ENCODE data around the gene CCDC69. TPM values are rescaled to one million over a fixed set of nuclear protein-coding genes. Genes with fewer than 3 reads are reported as not detected.

Gene CCDC69, protein sequence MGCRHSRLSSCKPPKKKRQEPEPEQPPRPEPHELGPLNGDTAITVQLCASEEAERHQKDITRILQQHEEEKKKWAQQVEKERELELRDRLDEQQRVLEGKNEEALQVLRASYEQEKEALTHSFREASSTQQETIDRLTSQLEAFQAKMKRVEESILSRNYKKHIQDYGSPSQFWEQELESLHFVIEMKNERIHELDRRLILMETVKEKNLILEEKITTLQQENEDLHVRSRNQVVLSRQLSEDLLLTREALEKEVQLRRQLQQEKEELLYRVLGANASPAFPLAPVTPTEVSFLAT
- 100 to 1,000 TPM; 204 to 317 (median 256) TPM for total RNA-seq

DNA sequence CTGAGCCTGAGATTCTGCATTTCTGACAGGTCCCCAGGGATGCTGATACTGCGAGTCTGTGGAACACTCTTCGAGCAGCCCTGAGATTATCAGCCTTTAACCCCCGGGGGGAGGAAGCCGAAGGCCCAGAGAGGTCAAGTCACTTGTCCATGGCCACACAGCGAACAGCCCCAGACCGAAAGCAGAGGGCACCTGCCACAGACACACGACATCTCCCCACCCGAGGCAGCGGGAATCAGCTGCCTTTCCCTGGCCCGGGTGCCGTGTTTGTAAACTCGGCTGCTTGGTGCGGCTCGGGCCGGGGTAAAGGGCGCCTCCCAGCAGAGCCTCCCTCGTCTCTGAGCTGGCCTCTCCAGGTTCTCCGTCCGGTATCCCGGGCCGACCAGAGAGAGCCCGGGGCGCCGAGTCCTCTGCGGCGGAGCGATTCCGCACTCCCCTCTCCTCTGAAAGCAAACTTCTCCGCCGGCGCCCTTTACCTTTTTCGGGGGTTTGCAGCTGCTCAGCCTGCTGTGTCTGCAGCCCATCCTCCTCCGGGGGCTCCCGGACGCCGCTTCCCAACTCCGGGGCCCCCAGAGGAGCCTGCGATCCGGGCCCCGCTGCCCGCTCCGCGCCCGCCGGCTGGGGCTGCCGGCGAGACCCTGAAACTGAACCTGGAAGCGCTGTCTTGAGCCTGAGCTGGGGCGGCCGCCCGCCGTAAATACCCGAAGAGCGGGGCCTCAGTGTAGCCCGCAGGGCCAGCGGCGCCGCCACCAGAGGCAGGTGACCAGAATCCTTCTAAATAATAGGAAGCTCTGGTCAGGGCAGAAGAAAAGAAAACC, at the start of gene CCDC69:
Gene CCDC69 (minus strand): TSS at position 646 of the 818 bp plus-strand sequence. CDS start 122 bp downstream, at position 524.
- ATAC-seq: peak; percentile 87
- peak; percentile 72 for TF ChIP-seq POLR2AphosphoS5 (IDR thresholded peaks at IDR 0.05)
- peak; percentile 85 to 86 for TF ChIP-seq POLR2A (IDR thresholded peaks at IDR 0.05)
- no peak for TF ChIP-seq EP300 (IDR thresholded peaks at IDR 0.05)
- TF ChIP-seq, protein P1, sequence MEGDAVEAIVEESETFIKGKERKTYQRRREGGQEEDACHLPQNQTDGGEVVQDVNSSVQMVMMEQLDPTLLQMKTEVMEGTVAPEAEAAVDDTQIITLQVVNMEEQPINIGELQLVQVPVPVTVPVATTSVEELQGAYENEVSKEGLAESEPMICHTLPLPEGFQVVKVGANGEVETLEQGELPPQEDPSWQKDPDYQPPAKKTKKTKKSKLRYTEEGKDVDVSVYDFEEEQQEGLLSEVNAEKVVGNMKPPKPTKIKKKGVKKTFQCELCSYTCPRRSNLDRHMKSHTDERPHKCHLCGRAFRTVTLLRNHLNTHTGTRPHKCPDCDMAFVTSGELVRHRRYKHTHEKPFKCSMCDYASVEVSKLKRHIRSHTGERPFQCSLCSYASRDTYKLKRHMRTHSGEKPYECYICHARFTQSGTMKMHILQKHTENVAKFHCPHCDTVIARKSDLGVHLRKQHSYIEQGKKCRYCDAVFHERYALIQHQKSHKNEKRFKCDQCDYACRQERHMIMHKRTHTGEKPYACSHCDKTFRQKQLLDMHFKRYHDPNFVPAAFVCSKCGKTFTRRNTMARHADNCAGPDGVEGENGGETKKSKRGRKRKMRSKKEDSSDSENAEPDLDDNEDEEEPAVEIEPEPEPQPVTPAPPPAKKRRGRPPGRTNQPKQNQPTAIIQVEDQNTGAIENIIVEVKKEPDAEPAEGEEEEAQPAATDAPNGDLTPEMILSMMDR (IDR thresholded peaks at IDR 0.05): peak in 3 of 4 experiments; percentile 45 to 52 (median 51)
- no CpG with 5 or more reads among the region's 58 CpGs for WGBS, 2 donors (ENCODE audit: low coverage in 1 of 2)
- Histone ChIP-seq H3K27ac (peak within 1 kb of the TSS; percentile 69 to 94 (median 90)), H3K9me3 (no peaks in the 10 kb centered on the region), H3K4me3 (peak within 1 kb of the TSS; percentile 79 to 94), H3K4me1 (peaks cover 6 to 56% (median 26%) of the 10 kb centered on the region in 3 donors), H3K36me3 (no peaks in the 10 kb centered on the region), H3K27me3 (no peaks in the 10 kb centered on the region)

DNA sequence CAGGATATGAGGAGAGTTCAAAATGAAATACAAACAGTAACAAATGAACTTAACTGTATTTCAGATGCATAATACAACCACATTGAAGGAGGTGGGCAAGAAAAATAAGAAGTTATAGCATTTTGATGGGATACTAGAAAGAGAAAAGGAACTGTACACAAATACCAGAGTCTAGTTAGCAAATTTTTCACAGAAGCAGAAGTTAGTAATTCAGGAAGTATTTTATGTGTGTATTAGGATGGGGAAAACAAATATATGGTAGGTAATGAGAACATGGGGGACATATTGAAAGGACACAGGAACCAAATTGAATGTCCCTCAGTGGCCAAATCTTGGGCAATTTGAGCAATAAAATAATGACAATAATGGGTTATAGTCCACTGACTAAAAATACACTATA, 47.4 kb upstream of the CCDC69 start:
- no peak overlapping the region for H3K27ac ChIP-seq
- ATAC-seq: no peak
- no peaks in the 10 kb centered on the region for H3K9me3 ChIP-seq
- no peaks in the 10 kb centered on the region for H3K4me1 ChIP-seq
- no peaks in the 10 kb centered on the region for H3K27me3 ChIP-seq
- TF ChIP-seq POLR2A (IDR thresholded peaks at IDR 0.05) (no peak), EP300 (IDR thresholded peaks at IDR 0.05) (no peak), POLR2AphosphoS5 (IDR thresholded peaks at IDR 0.05) (no peak)
- TF ChIP-seq, protein P1 (IDR thresholded peaks at IDR 0.05): no peak
- no peak overlapping the region for H3K4me3 ChIP-seq
- H3K36me3 ChIP-seq: peaks cover 5 to 43% of the 10 kb centered on the region in 2 donors

DNA sequence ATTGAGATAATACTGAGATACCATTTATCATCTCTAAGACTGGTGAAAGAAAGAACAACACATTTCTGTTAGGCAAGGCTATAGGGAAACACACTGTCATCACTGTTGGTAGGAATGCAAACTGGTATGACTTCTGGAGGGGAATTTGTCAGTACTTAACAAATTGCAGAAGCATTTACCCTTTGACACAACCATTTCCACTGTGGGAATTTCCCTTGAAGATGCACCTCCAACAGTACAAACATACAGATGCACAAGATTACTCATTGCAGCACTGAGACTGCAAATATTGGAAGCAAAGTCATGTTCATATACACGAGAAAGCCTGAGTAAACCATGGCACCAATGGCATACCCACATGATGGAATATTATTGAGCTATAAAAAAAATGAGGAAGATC, 46.7 kb upstream of the CCDC69 start:
- H3K9me3 ChIP-seq: no peaks in the 10 kb centered on the region
- TF ChIP-seq POLR2AphosphoS5 (IDR thresholded peaks at IDR 0.05) (no peak), EP300 (IDR thresholded peaks at IDR 0.05) (no peak), POLR2A (IDR thresholded peaks at IDR 0.05) (no peak)
- TF ChIP-seq, protein P1 (IDR thresholded peaks at IDR 0.05): no peak
- H3K36me3 ChIP-seq: peaks cover 5 to 50% of the 10 kb centered on the region in 2 donors
- no peak for ATAC-seq
- H3K27me3 ChIP-seq: no peaks in the 10 kb centered on the region
- no peak overlapping the region for H3K4me3 ChIP-seq
- 55 to 60% methylated on average over 1 of the region's 1 CpG for WGBS, 2 donors (ENCODE audit: low coverage in 1 of 2)
- H3K27ac ChIP-seq: no peak overlapping the region
- no peaks in the 10 kb centered on the region for H3K4me1 ChIP-seq

DNA sequence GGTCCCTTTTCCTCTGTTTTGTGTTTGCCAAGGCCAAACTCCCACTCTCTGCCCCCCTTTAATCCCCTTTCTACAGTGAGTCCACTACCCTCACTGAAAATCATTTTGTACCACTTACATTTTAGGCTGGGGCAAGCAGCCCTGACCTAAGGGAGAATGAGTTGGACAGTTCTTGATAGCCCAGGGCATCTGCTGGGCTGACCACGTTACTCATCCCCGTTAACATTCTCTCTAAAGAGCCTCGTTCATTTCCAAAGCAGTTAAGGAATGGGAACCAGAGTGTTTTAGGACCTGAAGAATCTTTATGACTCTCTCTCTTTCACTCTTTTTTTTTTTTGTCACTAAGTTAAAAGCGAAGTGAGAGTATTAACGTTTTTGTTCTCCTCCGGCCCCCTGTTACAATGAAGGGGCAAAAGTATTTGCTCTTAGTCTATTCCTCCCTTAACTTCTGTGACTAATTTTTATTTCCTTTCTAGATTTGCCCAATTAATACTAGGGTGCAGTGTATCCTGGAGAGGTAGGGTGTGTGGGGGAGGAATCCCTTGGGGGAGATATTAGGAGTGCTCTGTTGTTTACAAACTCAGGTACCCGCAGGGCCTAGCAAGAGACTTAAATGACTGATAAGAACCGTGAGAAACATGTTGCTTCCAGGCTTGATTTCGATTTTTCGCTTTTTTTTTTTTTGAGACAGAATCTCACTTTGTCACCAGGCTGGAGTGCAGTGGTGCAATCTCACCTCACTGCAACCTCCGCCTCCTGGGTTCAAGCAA, 43.8 kb upstream of the CCDC69 start:
- Histone ChIP-seq H3K9me3 (no peaks in the 10 kb centered on the region), H3K27ac (no peak overlapping the region), H3K4me1 (no peaks in the 10 kb centered on the region), H3K27me3 (no peaks in the 10 kb centered on the region), H3K36me3 (peaks cover 5 to 71% of the 10 kb centered on the region in 2 donors), H3K4me3 (no peak overlapping the region)
- TF ChIP-seq POLR2A (IDR thresholded peaks at IDR 0.05): no peak
- TF ChIP-seq EP300 (IDR thresholded peaks at IDR 0.05): no peak
- TF ChIP-seq, protein P1 (IDR thresholded peaks at IDR 0.05): no peak
- TF ChIP-seq POLR2AphosphoS5 (IDR thresholded peaks at IDR 0.05): no peak
- ATAC-seq: no peak
- WGBS, 2 donors (ENCODE audit: low coverage in 1 of 2): 92 to 94% methylated on average over 5 to 11 of the region's 11 CpGs
